GM19023 (cell line): ENCODE data around the gene TSSK2.
"Not testable (repeated sequence)": the region's sequence is repeated elsewhere in the genome, so short reads cannot be mapped to it uniquely, and the experiment has no call there.

Experiments used
- ATAC-seq: cut with Tn5 transposase; IDR thresholded peaks from one replicate; pipeline ENCODE4 v1.9.1; 2021; ENCODE audit warnings: mild to moderate bottlenecking, moderate library complexity; ENCODE audit not compliant: unreplicated experiment

Gene TSSK2

DNA sequence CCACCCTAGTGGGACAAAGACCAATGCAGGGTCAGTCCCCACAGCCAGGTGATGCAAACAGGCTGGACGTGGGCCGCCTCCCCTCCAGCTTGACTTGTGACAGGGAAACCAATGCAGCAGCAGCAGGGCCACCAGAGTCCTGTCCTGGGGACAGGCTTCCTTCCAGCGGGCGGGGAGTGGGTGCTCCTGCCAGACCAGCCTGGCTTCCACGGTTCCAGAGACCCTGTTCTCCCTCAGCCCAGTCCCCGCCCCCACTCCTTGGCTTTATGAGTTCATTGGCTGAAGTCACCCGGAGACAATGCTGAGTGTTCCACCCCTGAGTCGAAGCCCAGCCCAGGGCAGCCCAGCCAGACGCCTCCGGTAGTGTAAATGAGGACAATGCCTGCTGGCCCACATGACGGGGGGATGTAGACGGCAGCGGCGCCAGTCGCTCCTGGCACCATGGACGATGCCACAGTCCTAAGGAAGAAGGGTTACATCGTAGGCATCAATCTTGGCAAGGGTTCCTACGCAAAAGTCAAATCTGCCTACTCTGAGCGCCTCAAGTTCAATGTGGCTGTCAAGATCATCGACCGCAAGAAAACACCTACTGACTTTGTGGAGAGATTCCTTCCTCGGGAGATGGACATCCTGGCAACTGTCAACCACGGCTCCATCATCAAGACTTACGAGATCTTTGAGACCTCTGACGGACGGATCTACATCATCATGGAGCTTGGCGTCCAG lies at the start of gene TSSK2:
TSS of gene TSSK2 (plus strand) at position 350 of the 726 bp plus-strand sequence. CDS start at position 442, 92 bp downstream.
- no peak for ATAC-seq

DNA sequence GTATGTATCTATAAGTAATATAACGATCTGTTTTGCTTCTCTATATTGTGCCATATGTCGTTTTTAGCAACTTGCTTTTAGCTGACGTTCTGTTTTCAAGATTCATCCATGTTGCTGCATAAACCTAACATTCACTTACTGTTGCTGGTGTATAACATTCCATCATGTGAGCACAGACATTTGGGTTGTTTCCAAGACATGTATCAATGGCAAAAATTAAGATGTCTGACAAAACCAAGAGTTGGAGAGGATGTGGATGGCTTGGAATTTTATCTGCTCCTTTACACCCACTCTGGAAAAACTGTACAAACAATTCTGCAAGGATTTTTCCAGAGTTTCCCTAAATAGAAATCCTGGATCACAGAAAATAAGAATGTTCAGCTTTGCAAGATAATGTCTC lies 49.8 kb upstream of the TSSK2 start:
- no peak for ATAC-seq

DNA sequence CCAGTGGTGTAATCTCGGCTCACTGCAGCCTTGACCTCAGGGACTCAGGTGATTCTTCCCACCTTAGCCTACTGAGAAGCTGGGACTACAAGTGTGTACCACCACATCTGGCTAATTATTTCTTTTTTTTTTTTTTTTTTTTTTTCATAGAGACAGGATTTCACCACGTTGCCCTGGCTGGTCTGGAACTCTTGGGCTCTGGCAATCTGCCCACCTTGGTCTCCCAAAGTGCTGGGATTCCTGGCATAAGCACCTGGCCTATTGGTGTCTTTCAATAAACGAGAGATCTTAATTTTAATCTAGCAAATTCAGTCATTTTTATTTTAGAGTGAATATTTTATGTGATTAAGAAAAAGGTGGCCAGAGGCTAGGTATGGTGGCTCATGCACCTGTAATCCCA lies 49.0 kb upstream of the TSSK2 start:
- ATAC-seq = no peak

DNA sequence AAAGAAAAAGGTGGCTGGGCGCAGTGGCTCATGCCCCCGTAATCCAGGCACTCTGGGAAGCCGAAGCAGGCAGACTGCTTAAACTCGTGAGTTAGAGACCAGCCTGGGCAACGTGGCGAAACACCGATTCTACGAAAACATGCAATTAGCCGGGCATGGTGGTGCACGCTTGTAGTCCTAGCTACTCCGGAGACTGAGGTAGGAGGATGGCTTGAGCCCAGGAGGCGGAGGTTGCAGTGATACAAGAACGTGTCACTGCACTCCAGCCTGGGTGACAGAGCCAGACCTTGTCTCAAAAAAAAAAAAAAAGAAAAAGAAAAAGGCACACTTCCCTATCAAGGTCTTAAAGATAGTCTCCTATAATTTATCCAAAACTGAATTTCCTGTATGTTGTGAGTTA lies 48.3 kb upstream of the TSSK2 start:
- no peak for ATAC-seq

DNA sequence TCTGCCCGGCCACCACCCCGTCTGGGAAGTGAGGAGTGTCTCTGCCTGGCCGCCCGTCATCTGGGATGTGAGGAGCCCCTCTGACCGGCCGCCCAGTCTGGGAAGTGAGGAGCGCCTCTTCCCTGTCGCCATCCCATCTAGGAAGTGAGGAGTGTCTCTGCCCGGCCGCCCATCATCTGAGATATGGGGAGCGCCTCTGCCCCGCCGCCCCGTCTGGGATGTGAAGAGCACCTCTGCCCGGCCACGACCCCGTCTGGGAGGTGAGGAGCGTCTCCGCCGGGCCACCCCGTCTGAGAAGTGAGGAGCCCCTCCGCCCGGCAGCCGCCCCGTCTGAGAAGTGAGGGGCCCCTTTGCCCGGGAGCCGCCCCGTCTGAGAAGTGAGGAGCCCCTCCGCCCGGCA lies 47.0 kb upstream of the TSSK2 start:
- not testable (repeated sequence) for ATAC-seq

DNA sequence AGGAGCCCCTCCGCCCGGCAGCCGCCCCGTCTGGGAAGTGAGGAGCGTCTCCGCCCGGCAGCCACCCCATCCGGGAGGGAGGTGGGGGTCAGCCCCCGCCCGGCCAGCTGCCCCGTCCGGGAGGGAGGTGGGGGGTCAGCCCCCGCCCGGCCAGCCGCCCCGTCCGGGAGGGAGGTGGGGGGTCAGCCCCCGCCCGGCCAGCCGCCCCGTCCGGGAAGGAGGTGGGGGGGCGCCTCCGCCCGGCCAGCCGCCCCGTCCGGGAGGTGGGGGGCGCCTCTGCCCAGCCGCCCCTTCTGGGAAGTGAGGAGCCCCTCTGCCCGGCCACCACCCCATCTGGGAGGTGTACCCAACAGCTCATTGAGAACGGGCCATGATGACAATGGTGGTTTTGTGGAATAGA lies 46.5 kb upstream of the TSSK2 start:
- not testable (repeated sequence) for ATAC-seq

DNA sequence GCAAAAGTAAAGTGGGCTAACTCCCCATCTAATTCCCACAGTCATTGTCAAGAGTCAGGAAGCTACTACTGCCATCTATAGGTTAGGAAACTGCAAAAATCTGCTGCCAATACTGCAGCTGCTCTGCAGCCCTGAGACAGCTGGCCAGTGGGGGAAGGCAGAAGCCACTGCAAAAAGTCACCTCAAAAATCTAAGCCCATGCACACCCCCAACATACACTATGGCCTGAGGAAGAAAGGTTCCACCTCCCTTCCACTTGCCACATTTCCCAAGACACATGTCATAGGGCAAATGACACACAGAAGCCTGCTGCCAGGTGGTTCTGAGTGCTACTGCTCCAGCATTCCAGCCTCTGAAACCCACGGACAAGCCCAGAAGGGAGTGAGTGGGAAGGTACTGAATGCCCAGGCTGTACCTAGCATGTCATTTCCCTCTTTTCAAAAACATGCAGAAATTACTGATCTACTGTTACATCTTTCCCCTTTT lies 45.8 kb upstream of the TSSK2 start:
- ATAC-seq = no peak

DNA sequence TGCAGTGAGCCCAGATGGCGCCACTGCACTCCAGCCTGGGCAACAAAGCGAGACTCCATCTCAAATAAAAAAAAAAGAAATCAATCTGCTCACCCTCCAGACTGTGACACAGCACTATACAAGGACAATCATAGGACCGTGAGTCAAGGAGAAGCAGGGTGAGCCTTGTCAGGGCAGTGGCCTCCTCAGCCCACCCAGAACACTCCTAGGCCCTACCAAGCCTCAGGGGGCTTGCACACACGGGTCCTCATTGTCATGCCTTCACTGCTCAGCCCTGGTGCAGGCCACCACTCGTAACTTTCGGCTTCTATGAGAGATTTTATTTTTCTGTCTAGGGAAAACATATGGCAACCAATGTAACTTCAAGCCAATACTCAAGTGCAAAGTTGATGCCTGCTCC lies 44.7 kb upstream of the TSSK2 start:
- no peak for ATAC-seq

DNA sequence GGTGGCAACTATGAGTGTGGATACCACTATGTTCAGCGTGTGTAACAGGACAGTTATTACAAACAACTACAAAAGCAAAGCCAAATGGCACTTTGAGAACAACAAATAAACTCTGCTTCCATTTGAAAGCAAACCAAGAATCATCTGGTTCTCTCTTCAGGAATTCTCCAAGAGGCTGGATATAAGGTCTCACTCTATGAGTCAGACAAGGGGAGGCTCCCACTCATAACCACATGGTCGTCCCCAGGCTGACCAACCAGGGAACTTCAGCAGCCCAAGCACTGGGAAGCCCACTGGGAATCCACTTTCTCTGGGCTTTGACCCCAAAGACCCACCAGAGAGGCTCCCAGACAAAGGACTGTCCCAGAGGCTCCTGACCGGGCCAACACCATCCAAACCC lies 44.2 kb upstream of the TSSK2 start:
- ATAC-seq = no peak

DNA sequence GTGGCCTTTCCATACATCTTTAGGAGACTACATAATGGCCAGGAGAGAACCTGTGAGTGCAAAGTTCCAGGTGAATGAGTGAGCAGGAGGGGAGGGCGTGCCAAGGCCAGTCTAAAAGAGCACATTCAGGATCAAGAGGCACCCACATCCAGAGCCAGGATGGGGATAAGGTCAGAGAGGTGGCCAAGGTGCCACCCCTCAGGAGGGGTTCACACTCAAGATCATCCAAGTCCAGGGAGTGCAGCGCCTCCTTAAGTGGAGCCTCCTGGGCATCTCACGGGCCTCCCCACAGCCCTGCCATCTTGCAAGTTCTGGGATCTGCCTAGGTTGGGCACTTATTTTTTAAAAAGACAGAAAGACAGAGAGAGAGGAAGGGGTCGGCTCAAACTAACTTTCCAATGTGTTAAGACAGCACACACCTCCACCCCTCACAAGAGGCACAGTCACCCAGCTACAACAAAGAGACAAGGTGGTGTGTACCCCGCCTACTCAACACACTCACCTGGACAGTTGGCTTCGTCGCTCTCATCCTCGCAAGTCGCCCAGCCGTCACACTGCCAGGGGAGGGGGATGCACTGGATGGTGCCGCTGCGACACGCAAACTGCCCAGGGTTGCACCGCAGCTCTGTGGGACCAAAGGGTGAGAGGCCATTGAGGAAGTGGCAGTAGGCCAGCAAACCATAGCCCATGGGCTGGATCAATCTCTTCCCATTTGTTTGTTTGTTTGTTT lies 42.1 kb upstream of the TSSK2 start:
- no peak for ATAC-seq

DNA sequence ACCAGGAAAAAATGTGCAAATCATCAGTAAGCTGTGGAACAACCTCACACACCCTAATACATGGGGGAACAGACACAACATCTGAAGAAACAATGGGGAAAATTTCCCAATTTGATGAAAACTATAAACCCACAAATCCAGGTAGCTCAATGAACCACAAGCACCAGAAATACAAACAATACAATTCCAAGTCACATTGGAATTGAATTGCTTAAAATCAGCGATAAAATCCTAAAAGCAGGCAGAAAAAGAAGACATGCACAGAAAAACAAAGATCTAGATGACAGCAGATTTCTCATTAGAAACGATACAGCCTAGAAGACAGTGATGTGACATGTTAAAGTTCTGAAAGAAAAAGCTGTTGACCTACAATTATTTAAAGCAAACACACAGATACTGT lies 40.9 kb upstream of the TSSK2 start:
- no peak for ATAC-seq

DNA sequence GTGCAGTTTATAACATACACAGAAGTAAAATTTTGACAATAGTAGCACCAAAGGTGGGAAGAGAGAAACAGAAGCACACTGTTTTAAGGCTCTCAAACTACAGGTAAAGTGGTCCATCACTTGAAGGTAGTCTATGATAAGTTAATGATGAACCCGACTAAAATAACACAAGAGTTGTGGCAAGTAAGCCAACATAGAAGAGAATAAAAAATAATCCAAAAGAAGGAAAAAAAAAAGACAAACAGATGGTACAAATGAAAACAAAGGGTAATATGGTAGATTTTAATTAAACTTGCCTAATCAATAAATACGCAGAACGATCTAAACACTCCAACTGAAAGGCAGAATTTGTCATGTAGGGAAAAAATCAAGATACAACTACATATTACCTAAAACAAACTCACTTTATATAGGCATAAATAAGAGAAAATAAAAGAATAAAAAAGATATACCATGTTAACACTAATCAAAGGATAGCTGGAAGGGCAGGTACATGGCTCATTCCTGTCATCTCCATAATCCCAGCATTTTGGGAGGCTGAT lies 40.5 kb upstream of the TSSK2 start:
- ATAC-seq = no peak

DNA sequence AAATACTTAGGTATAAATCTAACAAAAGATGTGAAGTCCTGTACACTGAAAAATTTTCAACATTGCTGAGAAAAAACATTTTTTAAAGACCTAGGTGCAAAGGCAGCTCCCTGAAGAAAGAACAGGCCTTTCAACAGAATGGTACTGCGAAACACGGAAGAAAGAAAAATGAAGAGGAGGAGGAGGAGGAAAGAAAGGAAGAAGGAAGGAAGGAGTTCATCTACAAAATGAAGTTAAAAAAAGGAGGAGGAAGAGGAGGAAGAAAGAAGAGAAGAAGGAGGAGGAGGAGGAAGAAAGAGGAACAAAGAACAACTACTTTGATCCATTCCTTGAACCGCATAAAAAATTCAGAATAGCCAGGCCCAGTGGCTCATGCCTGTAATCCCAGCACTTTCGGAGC lies 38.4 kb upstream of the TSSK2 start:
- ATAC-seq = no peak

DNA sequence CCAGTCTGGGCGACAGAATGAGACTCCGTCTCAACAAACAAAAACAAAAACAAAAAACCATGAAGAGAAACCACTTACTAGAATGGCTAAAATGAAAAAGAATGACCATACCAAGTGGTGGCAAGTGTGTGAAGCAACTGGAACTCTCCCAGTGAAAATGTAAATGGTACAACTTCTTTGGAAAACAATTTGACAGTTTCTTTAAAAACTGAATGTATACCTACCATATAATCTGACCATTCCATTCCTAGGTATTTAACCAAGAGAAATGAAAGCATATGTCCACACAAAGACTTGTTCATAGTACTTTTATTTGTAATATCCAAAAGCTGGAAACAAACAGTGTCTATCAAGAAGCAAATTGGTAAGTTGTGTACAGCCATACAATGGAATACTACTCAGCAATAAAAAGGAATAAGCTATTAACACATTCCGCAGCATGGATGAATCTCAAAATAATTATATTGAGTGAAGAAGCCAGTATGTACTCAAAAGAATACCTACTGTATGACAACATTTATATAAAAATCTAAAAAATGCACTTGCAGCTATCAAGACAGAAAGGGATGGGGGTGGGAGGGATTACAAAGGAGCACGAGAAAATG lies 36.6 kb upstream of the TSSK2 start:
- no peak for ATAC-seq

DNA sequence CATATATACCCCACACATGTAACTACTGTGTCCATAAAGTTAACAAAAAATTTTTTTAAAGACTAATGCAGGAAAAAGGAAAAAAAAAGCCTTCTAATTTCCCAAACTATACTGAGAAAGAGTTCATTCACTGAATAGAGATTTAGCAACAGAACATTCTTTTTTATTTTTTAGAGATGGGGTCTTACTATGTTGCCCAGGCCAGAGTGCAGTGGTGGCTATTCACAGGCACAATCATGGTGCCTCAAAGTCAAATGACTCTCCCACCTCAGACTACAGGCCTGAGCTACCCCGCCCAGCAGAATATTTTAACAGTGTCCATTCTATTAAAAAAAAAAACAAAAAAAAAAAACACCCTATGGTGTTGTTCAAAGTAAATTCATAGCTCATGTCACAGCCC lies 34.6 kb upstream of the TSSK2 start:
- no peak for ATAC-seq

DNA sequence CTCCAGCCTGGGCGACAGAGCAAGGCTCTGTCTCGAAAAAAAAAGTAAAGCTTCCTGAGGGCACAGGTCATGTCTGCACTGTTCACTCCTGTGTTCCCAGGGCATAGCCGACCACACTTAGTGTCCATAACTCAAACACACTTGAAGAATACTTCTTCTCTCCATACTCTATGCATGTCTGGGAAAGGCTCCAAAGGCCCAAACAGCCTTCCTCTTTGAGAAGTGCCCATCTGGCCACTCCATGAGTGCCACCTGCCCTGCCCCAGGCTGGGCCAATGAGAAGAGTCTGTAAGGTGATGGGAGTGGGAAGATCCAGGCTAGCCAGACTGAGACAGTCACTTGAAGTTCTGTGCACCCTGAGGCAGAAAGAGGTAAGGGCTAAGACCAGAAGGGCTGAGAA lies 33.6 kb upstream of the TSSK2 start:
- ATAC-seq = no peak

DNA sequence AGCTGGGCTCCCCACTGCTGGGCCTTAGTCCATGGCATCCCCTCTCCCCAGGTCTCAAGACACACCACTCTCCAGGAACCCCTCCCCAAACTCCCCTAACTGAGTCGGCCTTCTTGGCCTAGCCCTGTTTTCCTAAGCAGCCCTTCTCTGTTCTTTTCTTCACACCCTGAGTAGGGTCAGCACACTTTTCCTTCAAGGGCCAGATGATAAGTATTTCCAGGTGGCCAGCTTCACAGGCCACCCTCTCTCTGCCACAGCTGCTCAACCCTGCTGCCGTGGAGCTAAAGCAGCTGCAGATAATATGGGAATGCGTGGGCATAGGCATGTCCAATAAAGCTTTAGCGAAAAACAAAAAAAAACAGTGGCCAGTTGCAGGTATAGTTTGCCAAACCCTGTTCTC lies 33.0 kb upstream of the TSSK2 start:
- no peak for ATAC-seq

DNA sequence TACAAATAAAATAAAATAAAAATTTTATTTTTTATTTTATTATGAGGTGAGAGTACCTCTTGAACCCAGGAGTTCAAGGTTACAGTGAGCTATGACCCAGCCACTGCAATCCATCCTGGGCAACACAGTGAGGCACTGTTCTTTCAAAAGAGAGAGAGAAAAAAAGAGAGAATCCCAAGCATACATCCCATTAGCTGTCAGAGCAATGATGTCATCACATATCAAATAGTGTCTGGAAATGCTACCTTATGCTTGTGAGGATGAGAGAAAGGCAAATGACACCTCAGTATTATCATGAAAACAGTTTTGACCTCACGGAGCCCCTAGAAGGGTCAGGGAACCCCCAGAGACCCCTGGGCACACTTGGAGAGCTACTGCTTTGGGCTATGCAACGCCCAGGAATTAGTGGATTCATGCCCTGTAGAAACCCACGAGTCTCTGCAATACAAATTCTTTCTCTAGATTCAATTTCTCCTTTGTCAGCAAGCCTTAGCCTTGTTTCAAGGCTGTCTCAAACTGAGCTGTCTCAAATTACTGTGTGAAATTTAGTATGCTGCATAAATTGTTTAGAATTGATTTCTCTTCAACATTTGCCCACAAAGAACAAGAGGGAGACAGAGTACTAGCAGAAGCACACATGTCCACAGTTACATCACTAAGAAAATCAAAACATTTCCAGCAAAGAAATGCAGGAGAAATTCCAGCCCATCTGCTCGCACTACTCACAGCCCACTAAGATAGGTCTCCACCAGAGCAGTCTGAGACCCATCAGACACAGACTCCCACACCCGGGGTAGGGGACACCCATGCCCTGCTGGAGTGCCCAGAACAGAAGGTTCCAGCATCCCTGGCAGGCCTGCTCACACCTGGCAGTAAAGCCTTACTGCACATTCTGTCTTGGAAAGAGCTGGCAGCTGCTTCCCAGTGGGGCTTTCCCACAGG lies 27.0 kb upstream of the TSSK2 start:
- no peak for ATAC-seq

DNA sequence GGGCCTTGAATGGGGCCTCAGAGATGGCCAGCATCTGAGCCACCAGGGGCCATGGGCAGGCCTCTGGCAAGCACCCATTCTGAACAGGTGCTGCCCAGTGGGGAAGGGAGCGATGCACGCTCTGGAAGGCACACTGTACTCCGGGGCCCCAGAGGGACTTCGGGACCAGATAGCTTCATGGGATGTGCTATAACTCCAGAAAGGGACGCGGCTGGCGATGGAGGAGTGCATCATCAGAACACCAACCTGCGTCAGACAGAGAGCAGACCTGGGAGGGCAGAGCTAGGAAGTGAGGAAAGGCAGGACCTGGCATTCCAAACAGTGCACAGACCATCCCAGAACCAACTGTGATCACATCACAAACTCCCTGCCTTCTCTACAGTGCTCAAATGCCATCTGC lies 25.7 kb upstream of the TSSK2 start:
- no peak for ATAC-seq
